HCEC 1CT (cell line): ENCODE data around the gene CUBN.

ENCODE experiments used
- DNase-seq: peaks from one replicate; pipeline ENCODE4 v3.0.0-alpha.2; 2017

The CUBN gene

GRCh38 chr10:17066807-17067206, 62.8 kb downstream of the CUBN start:
- DNase-seq, result no peak

- no peak for DNase-seq
These were observed 63.6 kb downstream of the CUBN start for GRCh38 chr10:17066000-17066399.

- DNase-seq, result no peak
These were observed 64.3 kb downstream of the CUBN start for GRCh38 chr10:17065273-17065672.

- DNase-seq, result no peak
These were observed 65.2 kb downstream of the CUBN start for GRCh38 chr10:17064435-17064834.

GRCh38 chr10:17062955-17063484, 66.6 kb downstream of the CUBN start:
- DNase-seq, result peak; percentile 92

GRCh38 chr10:17062493-17062892, 67.1 kb downstream of the CUBN start:
- DNase-seq, result peak; percentile 93

GRCh38 chr10:17062009-17062408, 67.6 kb downstream of the CUBN start:
- DNase-seq, result peak; percentile 79

GRCh38 chr10:17061418-17061817, 68.2 kb downstream of the CUBN start:
- DNase-seq, result no peak

GRCh38 chr10:17060289-17060688, 69.3 kb downstream of the CUBN start:
- DNase-seq, result no peak

GRCh38 chr10:17059197-17059688, 70.4 kb downstream of the CUBN start:
- peak; percentile 98 for DNase-seq

- no peak for DNase-seq
These were observed 71.5 kb downstream of the CUBN start for GRCh38 chr10:17058093-17058492.

- DNase-seq, result peak; percentile 92
These were observed 72.7 kb downstream of the CUBN start for GRCh38 chr10:17056781-17057428.

- DNase-seq, result no peak
These were observed 76.1 kb downstream of the CUBN start for GRCh38 chr10:17053513-17053912.

GRCh38 chr10:17053061-17053460, 76.5 kb downstream of the CUBN start:
- no peak for DNase-seq

GRCh38 chr10:17051851-17052250, 77.8 kb downstream of the CUBN start:
- no peak for DNase-seq

GRCh38 chr10:17049195-17049594, 80.4 kb downstream of the CUBN start:
- no peak for DNase-seq

- no peak for DNase-seq
These were observed 81.7 kb downstream of the CUBN start for GRCh38 chr10:17047908-17048307.

GRCh38 chr10:17046989-17047388, 82.6 kb downstream of the CUBN start:
- no peak for DNase-seq

GRCh38 chr10:17043586-17043985, 86.0 kb downstream of the CUBN start:
- DNase-seq, result no peak

- DNase-seq, result no peak
These were observed 87.7 kb downstream of the CUBN start for GRCh38 chr10:17041626-17042520.

- no peak for DNase-seq
These were observed 91.0 kb downstream of the CUBN start for GRCh38 chr10:17038627-17039026.

GRCh38 chr10:17037910-17038309, 91.7 kb downstream of the CUBN start:
- DNase-seq, result no peak

GRCh38 chr10:17035446-17035845, 94.2 kb downstream of the CUBN start:
- DNase-seq, result no peak
